Measurements from ENCODE around the gene CEL.
"Not testable (repeated sequence)": the region's sequence is repeated elsewhere in the genome, so short reads cannot be mapped to it uniquely, and the experiment has no call there.

CEL gene

GRCh38 chr9:133040892-133041479 lies 20.8 kb upstream of the CEL start:
- TF ChIP-seq CTCF (IDR thresholded peaks at IDR 0.05; ENCODE audit: insufficient read depth, low read depth, low read length, missing control alignments) = peak; percentile 67
- H3K4me3 ChIP-seq (ENCODE audit: low read length) = not testable (repeated sequence)
- peak; percentile 42 for DNase-seq (ENCODE audit: low read depth)

DNA sequence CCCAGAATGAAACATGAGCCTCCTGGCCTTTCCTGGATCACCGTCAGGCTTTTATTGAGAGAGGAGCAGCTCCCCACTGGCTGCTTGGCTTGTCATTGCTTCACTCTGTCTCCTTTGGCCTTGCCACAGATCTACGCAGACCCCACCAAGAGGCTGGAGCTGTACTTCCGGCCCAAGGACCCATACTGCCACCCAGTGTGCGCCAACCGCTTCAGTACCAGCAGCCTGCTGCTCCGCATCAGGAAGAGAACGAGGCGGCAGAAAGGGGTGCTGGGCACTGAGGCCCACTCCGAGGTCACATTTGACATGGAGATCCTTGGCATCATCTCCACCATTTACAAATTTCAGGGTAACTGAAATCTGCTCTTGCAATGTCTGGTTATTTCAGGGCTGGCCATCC lies 19.8 kb upstream of the CEL start:
- no peak for DNase-seq (ENCODE audit: low read depth)
- TF ChIP-seq CTCF (IDR thresholded peaks at IDR 0.05; ENCODE audit: insufficient read depth, low read depth, low read length, missing control alignments) = no peak
- no peak overlapping the region for H3K4me3 ChIP-seq (ENCODE audit: low read length)

DNA sequence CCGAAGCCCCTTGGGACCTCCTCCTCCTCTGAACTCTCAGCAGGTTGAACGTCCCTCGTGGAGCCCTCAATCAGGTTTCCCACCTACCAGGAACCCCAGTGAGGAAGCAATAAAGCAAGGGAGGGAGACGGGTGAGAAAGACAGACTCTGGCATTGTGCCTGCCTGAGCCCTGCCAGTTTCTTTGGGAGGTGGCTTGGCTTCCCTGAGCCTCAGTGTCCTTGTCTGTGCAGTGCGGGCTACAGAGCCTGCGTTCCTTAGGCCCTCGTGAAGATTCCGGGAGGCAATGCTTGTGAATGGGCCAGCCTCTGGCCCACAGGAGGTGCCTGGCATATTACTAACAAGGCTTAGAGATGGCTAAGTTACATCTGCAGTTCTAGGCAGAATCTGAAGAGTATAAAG lies 19.1 kb upstream of the CEL start:
- no peak overlapping the region for H3K4me3 ChIP-seq (ENCODE audit: low read length)
- no peak for DNase-seq (ENCODE audit: low read depth)
- no peak for TF ChIP-seq CTCF (IDR thresholded peaks at IDR 0.05; ENCODE audit: insufficient read depth, low read depth, low read length, missing control alignments)

GRCh38 chr9:133043449-133044035 lies 18.2 kb upstream of the CEL start:
- no peak overlapping the region for H3K4me3 ChIP-seq (ENCODE audit: low read length)
- no peak for DNase-seq (ENCODE audit: low read depth)
- TF ChIP-seq CTCF (IDR thresholded peaks at IDR 0.05; ENCODE audit: insufficient read depth, low read depth, low read length, missing control alignments) = no peak

GRCh38 chr9:133044125-133044524 lies 17.7 kb upstream of the CEL start:
- no peak for TF ChIP-seq CTCF (IDR thresholded peaks at IDR 0.05; ENCODE audit: insufficient read depth, low read depth, low read length, missing control alignments)
- DNase-seq (ENCODE audit: low read depth) = no peak
- no peak overlapping the region for H3K4me3 ChIP-seq (ENCODE audit: low read length)

DNA sequence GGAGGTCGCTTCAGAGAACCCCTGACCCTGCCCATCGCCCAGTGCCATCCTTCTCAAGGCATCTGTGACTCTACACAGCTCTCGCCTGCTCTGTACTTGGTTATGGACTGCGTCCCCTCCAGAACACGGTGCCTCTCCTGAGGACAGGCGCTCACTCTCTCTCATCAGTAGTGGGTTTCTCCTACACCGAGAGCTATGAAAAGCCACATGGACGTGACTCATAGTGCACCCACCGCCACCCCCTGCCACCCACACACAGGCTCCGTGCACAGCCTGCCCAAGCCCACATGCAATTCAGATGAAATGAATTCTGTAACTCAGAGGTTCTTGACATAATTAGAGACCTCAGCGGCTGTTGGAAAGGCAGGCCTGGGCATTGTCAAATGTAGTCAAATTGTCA lies 17.1 kb upstream of the CEL start:
- DNase-seq (ENCODE audit: low read depth) = no peak
- TF ChIP-seq CTCF (IDR thresholded peaks at IDR 0.05; ENCODE audit: insufficient read depth, low read depth, low read length, missing control alignments) = no peak

DNA sequence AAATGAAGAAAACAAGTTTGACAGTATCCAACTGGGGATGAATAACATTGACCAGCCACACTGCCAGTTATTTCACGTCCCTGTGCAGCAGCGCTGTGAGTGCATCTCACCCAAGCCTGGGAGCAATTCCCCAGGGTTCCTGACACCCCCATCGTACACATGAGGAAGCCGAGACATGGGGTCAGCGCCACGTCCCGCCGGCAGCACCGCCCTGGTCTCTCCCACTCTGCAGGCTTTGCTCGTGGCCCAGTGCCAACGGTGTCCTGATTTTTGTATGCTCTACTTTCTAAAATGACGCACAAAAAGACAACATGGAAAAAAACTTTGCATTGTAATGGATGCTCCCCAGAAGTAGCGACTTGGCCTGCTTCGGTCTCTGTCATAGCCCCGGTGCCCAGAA lies 16.6 kb upstream of the CEL start:
- TF ChIP-seq CTCF (IDR thresholded peaks at IDR 0.05; ENCODE audit: insufficient read depth, low read depth, low read length, missing control alignments) = no peak
- H3K4me3 ChIP-seq (ENCODE audit: low read length) = no peak overlapping the region
- DNase-seq (ENCODE audit: low read depth) = no peak

More for the DNA sequence above, 17.1 kb upstream of the CEL start:
- no peak overlapping the region for H3K4me3 ChIP-seq (ENCODE audit: low read length)

Data from epithelial cell of esophagus (primary cell).